Measurements from ENCODE around the gene ZNF365.

ZNF365 gene

GRCh38 chr10:62373995-62374861, at the start of gene ZNF365:
Gene ZNF365 (plus strand): TSS chr10:62374369. CDS start chr10:62376194, 1,825 bp downstream.
- peak within 1 kb of the TSS; percentile 87 for H3K4me3 Mint-ChIP-seq

DNA sequence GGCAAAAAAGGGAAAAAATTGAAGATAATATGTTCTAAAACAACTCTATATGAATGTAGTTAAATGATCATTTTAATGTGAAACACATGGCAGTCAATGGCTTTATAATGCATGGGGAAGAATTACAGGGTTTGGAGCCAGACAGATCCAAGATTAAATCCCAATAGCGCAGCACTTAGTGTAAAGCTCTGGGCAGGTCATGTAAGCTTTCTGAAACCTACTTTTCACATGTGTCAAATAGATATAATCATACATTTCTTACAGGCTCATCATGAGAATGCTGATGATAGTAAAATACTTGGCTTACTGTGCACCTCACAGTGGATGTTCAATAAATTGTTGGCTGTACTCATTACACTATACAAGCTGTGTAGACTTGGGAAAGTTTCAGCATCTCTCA, 48.0 kb upstream of the ZNF365 start:
- H3K4me1 Mint-ChIP-seq = no peaks in the 10 kb centered on the region

More at GRCh38 chr10:62373995-62374861, at the start of gene ZNF365:
- Mint-ChIP-seq H3K4me1 (peaks cover 5 to 13% of the 10 kb centered on the region in 2 donors), H3K36me3 (no peaks in the 10 kb centered on the region), H3K27me3 (peaks cover 11 to 14% of the 10 kb centered on the region in 2 donors), H3K27ac (peak within 1 kb of the TSS; percentile 77), H3K9me3 (no peaks in the 10 kb centered on the region)
- peak; percentile 85 to 87 for ATAC-seq (replicated peaks)
- DNase-seq = peak; percentile 15

GRCh38 chr10:62327885-62328284, 46.3 kb upstream of the ZNF365 start:
- peaks cover 5% of the 10 kb centered on the region in 2 donors for H3K36me3 Mint-ChIP-seq
- DNase-seq (no peak), ATAC-seq (replicated peaks) (no peak)
- H3K27ac Mint-ChIP-seq = no peak overlapping the region
- H3K4me3 Mint-ChIP-seq = no peak overlapping the region
- H3K27me3 Mint-ChIP-seq = peaks cover 3 to 19% of the 10 kb centered on the region in 2 donors
- peaks cover 5 to 6% of the 10 kb centered on the region in 2 donors for H3K9me3 Mint-ChIP-seq
- peaks cover 3 to 6% of the 10 kb centered on the region in 2 donors for H3K4me1 Mint-ChIP-seq

More for the DNA sequence above, 48.0 kb upstream of the ZNF365 start:
- Mint-ChIP-seq H3K36me3 (no peaks in the 10 kb centered on the region), H3K9me3 (no peaks in the 10 kb centered on the region), H3K27me3 (peaks cover 18 to 29% of the 10 kb centered on the region in 2 donors), H3K4me3 (no peak overlapping the region), H3K27ac (no peak overlapping the region)
- ATAC-seq (replicated peaks) (no peak), DNase-seq (no peak)

DNA sequence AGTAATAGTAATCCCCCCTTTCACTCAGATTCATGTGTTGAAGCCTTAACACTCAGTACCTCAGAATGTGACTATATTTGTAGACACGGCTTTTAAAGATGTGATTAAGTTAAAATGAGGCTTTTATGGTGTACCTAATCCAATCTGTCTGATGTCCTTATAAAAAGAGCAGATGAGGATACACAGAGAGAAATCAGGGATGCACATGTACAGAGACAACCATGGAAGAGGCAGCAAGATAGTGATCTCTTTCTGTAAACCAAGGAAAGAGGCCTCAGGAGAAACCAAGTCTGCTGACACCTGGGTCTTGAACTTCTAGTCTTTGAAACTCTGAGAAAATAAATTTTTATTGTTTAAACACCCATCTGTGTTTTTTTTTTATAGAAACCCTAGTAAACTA, 44.0 kb upstream of the ZNF365 start:
- Mint-ChIP-seq H3K4me1 (peaks cover 14 to 29% of the 10 kb centered on the region in 2 donors), H3K4me3 (no peak overlapping the region), H3K9me3 (peaks cover 6% of the 10 kb centered on the region in 2 donors), H3K36me3 (peaks cover 5% of the 10 kb centered on the region in 2 donors), H3K27ac (no peak overlapping the region), H3K27me3 (peaks cover 0 to 11% of the 10 kb centered on the region in 2 donors)
- DNase-seq (no peak), ATAC-seq (replicated peaks) (no peak)

DNA sequence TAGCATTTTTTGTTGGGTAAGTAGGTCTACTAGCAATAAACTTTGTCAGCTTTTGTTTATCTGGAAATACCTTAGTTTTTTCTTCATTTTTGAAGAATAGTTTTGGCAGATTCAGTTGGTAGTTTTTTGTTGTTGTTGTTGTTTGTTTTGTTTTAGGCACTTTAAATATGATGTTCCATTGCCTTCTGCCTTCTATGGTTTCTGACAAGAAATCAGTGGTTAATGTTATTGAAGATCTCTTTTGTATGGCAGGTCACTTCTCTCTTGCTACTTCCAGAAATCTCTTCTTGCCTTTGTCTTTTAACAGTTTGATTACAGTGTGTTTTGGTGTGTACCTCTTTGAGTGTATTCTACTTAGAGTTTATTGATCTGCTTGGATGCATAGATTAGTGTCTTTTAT, 41.8 kb upstream of the ZNF365 start:
- peaks cover 5% of the 10 kb centered on the region in 2 donors for H3K36me3 Mint-ChIP-seq
- no peak overlapping the region for H3K27ac Mint-ChIP-seq
- DNase-seq (no peak), ATAC-seq (replicated peaks) (no peak)
- H3K4me1 Mint-ChIP-seq = peaks cover 17 to 39% of the 10 kb centered on the region in 2 donors
- H3K27me3 Mint-ChIP-seq = peaks cover 0 to 11% of the 10 kb centered on the region in 2 donors
- H3K9me3 Mint-ChIP-seq = peaks cover 6% of the 10 kb centered on the region in 2 donors
- no peak overlapping the region for H3K4me3 Mint-ChIP-seq

- H3K4me1 Mint-ChIP-seq = peaks cover 19 to 39% of the 10 kb centered on the region in 2 donors
- ATAC-seq (replicated peaks) (peak; percentile 70 to 82), DNase-seq (peak; percentile 1)
- peaks cover 0 to 11% of the 10 kb centered on the region in 2 donors for H3K27me3 Mint-ChIP-seq
- H3K27ac Mint-ChIP-seq = no peak overlapping the region
- peak overlapping the region; percentile 3 to 11 for H3K4me3 Mint-ChIP-seq
- peaks cover 8% of the 10 kb centered on the region in 2 donors for H3K36me3 Mint-ChIP-seq
- H3K9me3 Mint-ChIP-seq = peaks cover 9 to 10% of the 10 kb centered on the region in 2 donors
Observed at GRCh38 chr10:62333135-62333889, 40.9 kb upstream of the ZNF365 start.

DNA sequence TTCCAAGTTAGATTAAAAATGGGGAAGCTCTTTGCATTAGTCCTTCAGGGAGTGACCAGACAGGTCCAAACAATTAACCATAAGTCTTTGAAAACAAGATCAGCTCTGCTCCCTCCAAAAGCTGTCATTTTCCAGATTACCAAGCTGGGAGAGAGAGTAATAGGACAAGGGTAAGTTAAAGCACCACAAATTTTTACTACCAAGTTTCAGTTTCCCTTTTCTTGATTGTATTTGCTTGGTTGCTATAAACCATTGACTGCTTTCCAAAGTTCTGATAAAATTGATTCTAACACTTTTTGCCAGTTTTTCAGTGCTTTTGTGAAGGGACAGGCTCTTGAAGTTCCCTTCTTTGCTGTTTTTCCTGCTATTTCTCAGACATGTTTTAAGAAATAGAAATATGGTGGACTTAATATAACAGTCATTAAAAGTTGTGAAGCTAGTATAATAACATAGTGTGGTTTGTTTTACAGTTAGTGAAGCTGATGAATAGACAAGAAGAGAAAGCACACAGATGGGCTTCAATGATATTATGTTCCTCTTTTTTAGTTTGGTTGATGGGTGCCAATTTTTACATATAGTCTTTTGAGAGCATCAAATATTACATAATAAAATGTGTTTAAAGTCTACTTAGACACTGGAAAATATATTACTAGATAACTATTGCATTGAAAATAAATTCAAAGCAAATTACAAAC, 40.0 kb upstream of the ZNF365 start:
- ATAC-seq (replicated peaks) = peak; percentile 34 to 53
- Mint-ChIP-seq H3K4me3 (peak overlapping the region in 1 of 2 donors; percentile 11), H3K27ac (no peak overlapping the region), H3K9me3 (peaks cover 11% of the 10 kb centered on the region in 2 donors), H3K27me3 (peaks cover 0 to 11% of the 10 kb centered on the region in 2 donors), H3K36me3 (peaks cover 8% of the 10 kb centered on the region in 2 donors), H3K4me1 (peaks cover 19 to 39% of the 10 kb centered on the region in 2 donors)
- no peak for DNase-seq

DNA sequence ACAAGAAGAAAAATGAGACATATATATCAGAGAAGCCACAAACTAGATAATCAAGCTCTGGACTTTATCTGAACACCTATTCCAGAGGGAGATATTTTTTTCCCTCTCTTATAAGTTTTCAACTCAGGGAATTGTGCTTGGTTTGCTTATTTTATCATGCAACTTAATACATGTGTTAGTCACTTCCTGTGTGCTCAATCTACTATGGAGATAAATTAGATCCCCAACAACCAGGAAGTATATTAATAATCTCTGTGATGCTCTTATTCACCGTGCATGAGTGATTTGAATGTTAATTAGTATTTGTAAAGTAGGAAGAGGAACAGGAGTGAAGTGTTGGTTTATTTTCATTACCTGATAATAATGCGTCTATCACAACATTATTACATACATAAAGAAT, 38.8 kb upstream of the ZNF365 start:
- Mint-ChIP-seq H3K4me3 (no peak overlapping the region), H3K36me3 (peaks cover 8 to 9% of the 10 kb centered on the region in 2 donors), H3K9me3 (peaks cover 14 to 16% of the 10 kb centered on the region in 2 donors), H3K27me3 (peaks cover 0 to 4% of the 10 kb centered on the region in 2 donors), H3K4me1 (peaks cover 19 to 39% of the 10 kb centered on the region in 2 donors), H3K27ac (no peak overlapping the region)
- ATAC-seq (replicated peaks) (peak in 1 of 2 donors; percentile 53), DNase-seq (no peak)

GRCh38 chr10:62336404-62336803, 37.8 kb upstream of the ZNF365 start:
- peaks cover 0 to 4% of the 10 kb centered on the region in 2 donors for H3K27me3 Mint-ChIP-seq
- H3K4me3 Mint-ChIP-seq = no peak overlapping the region
- H3K4me1 Mint-ChIP-seq = peaks cover 19 to 39% of the 10 kb centered on the region in 2 donors
- peaks cover 18 to 20% of the 10 kb centered on the region in 2 donors for H3K9me3 Mint-ChIP-seq
- peaks cover 8 to 12% of the 10 kb centered on the region in 2 donors for H3K36me3 Mint-ChIP-seq
- ATAC-seq (replicated peaks) (no peak), DNase-seq (no peak)
- H3K27ac Mint-ChIP-seq = no peak overlapping the region

DNA sequence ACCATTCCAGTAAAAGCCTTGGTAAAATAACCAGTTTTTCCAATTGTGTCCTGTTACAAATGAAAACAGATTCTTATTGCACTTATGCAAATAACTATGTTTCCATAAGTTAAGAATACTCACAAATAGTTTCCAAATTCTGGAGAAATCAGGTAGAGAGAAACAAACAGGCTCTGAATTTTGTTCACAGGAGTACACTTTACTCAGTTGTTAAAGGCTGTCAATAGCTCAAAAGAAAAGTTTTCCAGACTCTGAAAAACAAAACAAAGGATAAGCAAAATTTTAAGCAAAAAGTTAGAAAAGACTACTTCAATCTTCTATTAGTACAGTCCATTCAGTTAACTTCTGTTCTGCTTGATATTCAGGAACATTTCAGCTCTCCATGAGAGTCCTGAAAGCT, 32.8 kb upstream of the ZNF365 start:
- H3K9me3 Mint-ChIP-seq = peaks cover 25 to 26% of the 10 kb centered on the region in 2 donors

DNA sequence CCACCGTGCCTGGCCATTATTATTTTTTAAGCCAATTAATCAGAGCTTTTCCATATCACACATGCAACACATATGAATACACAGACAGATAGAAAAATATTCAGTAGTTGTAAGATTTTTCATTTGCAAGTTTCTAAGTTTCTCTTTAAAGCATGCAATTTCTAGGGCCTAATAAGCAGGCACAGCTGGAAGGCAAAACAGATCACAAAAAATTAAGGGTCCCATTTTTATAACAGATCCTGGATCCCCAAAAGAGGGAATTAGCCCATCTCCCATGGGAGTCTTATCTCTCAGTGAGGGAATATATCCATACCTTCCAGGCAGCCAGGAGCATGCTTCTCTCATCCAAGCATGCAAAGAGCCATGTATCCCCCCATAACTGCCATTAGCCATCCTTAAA, 31.2 kb upstream of the ZNF365 start:
- Mint-ChIP-seq H3K36me3 (peaks cover 9 to 20% of the 10 kb centered on the region in 2 donors), H3K4me1 (peaks cover 0 to 2% of the 10 kb centered on the region in 2 donors), H3K27me3 (peaks cover 0 to 11% of the 10 kb centered on the region in 2 donors), H3K9me3 (peaks cover 28 to 30% of the 10 kb centered on the region in 2 donors), H3K4me3 (no peak overlapping the region), H3K27ac (no peak overlapping the region)
- ATAC-seq (replicated peaks) (no peak), DNase-seq (no peak)

More for the DNA sequence above, 32.8 kb upstream of the ZNF365 start:
- Mint-ChIP-seq H3K27me3 (peaks cover 0 to 11% of the 10 kb centered on the region in 2 donors), H3K4me3 (no peak overlapping the region), H3K4me1 (peaks cover 0 to 2% of the 10 kb centered on the region in 2 donors), H3K36me3 (peaks cover 10 to 21% of the 10 kb centered on the region in 2 donors), H3K27ac (no peak overlapping the region)
- DNase-seq (no peak), ATAC-seq (replicated peaks) (no peak)

- Mint-ChIP-seq H3K4me1 (no peaks in the 10 kb centered on the region), H3K4me3 (no peak overlapping the region), H3K27me3 (peaks cover 8 to 24% of the 10 kb centered on the region in 2 donors), H3K9me3 (peaks cover 27 to 37% of the 10 kb centered on the region in 2 donors), H3K27ac (no peak overlapping the region), H3K36me3 (peaks cover 12 to 26% of the 10 kb centered on the region in 2 donors)
- no peak for ATAC-seq (replicated peaks)
- no peak for DNase-seq
Observed at GRCh38 chr10:62348029-62348428, 26.1 kb upstream of the ZNF365 start.

GRCh38 chr10:62352356-62352970, 21.7 kb upstream of the ZNF365 start:
- Mint-ChIP-seq H3K4me1 (no peaks in the 10 kb centered on the region), H3K9me3 (peaks cover 30 to 34% of the 10 kb centered on the region in 2 donors), H3K36me3 (peaks cover 5 to 22% of the 10 kb centered on the region in 2 donors), H3K4me3 (no peak overlapping the region), H3K27ac (no peak overlapping the region), H3K27me3 (peaks cover 8 to 18% of the 10 kb centered on the region in 2 donors)
- DNase-seq = no peak
- ATAC-seq (replicated peaks) = no peak
